ENCODE measurements around the gene BMPR1A. TPM values are rescaled to one million over a fixed set of nuclear protein-coding genes. Genes with fewer than 3 reads are reported as not detected.

BMPR1A gene
- total and polyA plus RNA-seq, 4 donors, result 2.2 to 16.0 (median 8.9) TPM

DNA sequence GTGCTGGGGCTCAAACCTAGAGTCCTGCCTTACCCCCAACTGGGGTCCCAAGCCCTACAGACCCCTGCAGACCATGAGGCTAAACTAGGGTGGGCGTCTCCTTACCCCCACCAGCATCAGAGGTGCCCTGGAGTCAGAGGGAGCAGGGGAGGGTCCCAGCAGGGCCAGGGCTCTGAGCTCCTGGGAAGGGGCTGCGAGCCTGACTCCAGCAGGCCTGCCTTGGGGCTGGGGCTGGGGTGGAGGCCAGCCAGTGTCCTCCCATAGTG lies 203.3 kb downstream of the BMPR1A start:
- H3K9ac ChIP-seq (ENCODE audit: low read depth in 1 of 2, low read length in 2 of 2), result no peak overlapping the region

More for the DNA sequence above, 203.3 kb downstream of the BMPR1A start:
- no peak overlapping the region for H3K4me3 ChIP-seq (ENCODE audit: low read depth in 1 of 3, low read length in 3 of 3)
- H3K4me1 ChIP-seq (ENCODE audit: control insufficient read depth in 4 of 4, insufficient read depth in 4 of 4, low read length in 3 of 4), result peaks cover 0 to 17% (median 5%) of the 10 kb centered on the region in 4 donors
- no peaks in the 10 kb centered on the region for H3K9me3 ChIP-seq (ENCODE audit: control insufficient read depth in 4 of 4, low read length in 3 of 4)
- no peaks in the 10 kb centered on the region for H3K27me3 ChIP-seq (ENCODE audit: control insufficient read depth in 4 of 4, insufficient read depth in 4 of 4, low read length in 3 of 4)
- WGBS, result 97% methylated on average over 2 of the region's 2 CpGs
- no peak for DNase-seq (ENCODE audit: low spot score)
- H3K27ac ChIP-seq (ENCODE audit: low read depth in 1 of 2, low read length in 2 of 2), result no peak overlapping the region
- no peaks in the 10 kb centered on the region for H3K36me3 ChIP-seq (ENCODE audit: control insufficient read depth in 4 of 4, insufficient read depth in 3 of 4, low read depth in 1 of 4, low read length in 3 of 4)
- TF ChIP-seq HNF4G (IDR thresholded peaks at IDR 0.05), result no peak
- TF ChIP-seq, protein P1, sequence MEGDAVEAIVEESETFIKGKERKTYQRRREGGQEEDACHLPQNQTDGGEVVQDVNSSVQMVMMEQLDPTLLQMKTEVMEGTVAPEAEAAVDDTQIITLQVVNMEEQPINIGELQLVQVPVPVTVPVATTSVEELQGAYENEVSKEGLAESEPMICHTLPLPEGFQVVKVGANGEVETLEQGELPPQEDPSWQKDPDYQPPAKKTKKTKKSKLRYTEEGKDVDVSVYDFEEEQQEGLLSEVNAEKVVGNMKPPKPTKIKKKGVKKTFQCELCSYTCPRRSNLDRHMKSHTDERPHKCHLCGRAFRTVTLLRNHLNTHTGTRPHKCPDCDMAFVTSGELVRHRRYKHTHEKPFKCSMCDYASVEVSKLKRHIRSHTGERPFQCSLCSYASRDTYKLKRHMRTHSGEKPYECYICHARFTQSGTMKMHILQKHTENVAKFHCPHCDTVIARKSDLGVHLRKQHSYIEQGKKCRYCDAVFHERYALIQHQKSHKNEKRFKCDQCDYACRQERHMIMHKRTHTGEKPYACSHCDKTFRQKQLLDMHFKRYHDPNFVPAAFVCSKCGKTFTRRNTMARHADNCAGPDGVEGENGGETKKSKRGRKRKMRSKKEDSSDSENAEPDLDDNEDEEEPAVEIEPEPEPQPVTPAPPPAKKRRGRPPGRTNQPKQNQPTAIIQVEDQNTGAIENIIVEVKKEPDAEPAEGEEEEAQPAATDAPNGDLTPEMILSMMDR (IDR thresholded peaks at IDR 0.05; ENCODE audit: low read depth, low read length, missing input control), result no peak
- TF ChIP-seq RAD21 (IDR thresholded peaks at IDR 0.05), result no peak
- TF ChIP-seq, protein P2, sequence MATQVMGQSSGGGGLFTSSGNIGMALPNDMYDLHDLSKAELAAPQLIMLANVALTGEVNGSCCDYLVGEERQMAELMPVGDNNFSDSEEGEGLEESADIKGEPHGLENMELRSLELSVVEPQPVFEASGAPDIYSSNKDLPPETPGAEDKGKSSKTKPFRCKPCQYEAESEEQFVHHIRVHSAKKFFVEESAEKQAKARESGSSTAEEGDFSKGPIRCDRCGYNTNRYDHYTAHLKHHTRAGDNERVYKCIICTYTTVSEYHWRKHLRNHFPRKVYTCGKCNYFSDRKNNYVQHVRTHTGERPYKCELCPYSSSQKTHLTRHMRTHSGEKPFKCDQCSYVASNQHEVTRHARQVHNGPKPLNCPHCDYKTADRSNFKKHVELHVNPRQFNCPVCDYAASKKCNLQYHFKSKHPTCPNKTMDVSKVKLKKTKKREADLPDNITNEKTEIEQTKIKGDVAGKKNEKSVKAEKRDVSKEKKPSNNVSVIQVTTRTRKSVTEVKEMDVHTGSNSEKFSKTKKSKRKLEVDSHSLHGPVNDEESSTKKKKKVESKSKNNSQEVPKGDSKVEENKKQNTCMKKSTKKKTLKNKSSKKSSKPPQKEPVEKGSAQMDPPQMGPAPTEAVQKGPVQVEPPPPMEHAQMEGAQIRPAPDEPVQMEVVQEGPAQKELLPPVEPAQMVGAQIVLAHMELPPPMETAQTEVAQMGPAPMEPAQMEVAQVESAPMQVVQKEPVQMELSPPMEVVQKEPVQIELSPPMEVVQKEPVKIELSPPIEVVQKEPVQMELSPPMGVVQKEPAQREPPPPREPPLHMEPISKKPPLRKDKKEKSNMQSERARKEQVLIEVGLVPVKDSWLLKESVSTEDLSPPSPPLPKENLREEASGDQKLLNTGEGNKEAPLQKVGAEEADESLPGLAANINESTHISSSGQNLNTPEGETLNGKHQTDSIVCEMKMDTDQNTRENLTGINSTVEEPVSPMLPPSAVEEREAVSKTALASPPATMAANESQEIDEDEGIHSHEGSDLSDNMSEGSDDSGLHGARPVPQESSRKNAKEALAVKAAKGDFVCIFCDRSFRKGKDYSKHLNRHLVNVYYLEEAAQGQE (IDR thresholded peaks at IDR 0.05), result no peak
- TF ChIP-seq FOXA2 (IDR thresholded peaks at IDR 0.05), result no peak
- TF ChIP-seq ZBTB33 (IDR thresholded peaks at IDR 0.05), result no peak
- TF ChIP-seq, protein P3, sequence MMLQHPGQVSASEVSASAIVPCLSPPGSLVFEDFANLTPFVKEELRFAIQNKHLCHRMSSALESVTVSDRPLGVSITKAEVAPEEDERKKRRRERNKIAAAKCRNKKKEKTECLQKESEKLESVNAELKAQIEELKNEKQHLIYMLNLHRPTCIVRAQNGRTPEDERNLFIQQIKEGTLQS (IDR thresholded peaks at IDR 0.05), result no peak
- no peak for TF ChIP-seq FOXA1 (IDR thresholded peaks at IDR 0.05)
- TF ChIP-seq TAF1 (conservative IDR thresholded peaks at IDR 0.05), result no peak
- TF ChIP-seq GABPA (IDR thresholded peaks at IDR 0.05 in 1 of 2, conservative IDR thresholded peaks at IDR 0.05 in 1 of 2), result no peak
- no peak for TF ChIP-seq HNF4A (conservative IDR thresholded peaks at IDR 0.05)
- TF ChIP-seq YY1 (IDR thresholded peaks at IDR 0.05), result no peak
- no peak for TF ChIP-seq EGR1 (IDR thresholded peaks at IDR 0.05; ENCODE audit: low read depth in 2 of 2)
- TF ChIP-seq, protein P4, sequence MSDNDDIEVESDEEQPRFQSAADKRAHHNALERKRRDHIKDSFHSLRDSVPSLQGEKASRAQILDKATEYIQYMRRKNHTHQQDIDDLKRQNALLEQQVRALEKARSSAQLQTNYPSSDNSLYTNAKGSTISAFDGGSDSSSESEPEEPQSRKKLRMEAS (IDR thresholded peaks at IDR 0.05), result no peak
- TF ChIP-seq NR2F2 (IDR thresholded peaks at IDR 0.05), result no peak
- TF ChIP-seq JUND (IDR thresholded peaks at IDR 0.05), result no peak
